GM12878 (cell line): ENCODE measurements around the gene GALR1. TPM values are rescaled to one million over a fixed set of nuclear protein-coding genes. Genes with fewer than 3 reads are reported as not detected.

Experiments
- ATAC-seq: fragments of 200-7000 bp; cut with Tn5 transposase; 3 replicates; pipeline ENCODE4 v1.9.1; 2020; ENCODE audit warnings: mild to moderate bottlenecking, moderate library complexity
- BruUV-seq: library from RNA; stranded (reverse); fragments of 400-500 nt; replicated peaks from 2 replicates; lab custom pipeline; 2021; lab: Mats Ljungman, UMichigan
- CTCF ChIA-PET: fragments of 300-600 bp; sonication (Branson Sonifier 250); formaldehyde crosslinking; extraction: SDS; loops from one replicate; lab custom pipeline; 2021; ENCODE audit warnings: inconsistent platforms; lab: Yijun Ruan, JAX
- POLR2A ChIA-PET: fragments of 350-600 bp; formaldehyde crosslinking; extraction: SDS; loops from one replicate; lab custom pipeline; 2021; ENCODE audit warnings: inconsistent platforms; lab: Charles Lee
- RAD21 ChIA-PET: fragments of 300-600 bp; sonication (Branson Sonifier 250); formaldehyde crosslinking; loops from one replicate; lab custom pipeline; 2023; ENCODE audit warnings: antibody characterized with exemption; ENCODE audit not compliant: unreplicated experiment; lab: Charles Lee
- SMC1A ChIA-PET: fragments of 300-600 bp; sonication (Branson Sonifier 250); formaldehyde crosslinking; loops from one replicate; lab custom pipeline; 2023; ENCODE audit not compliant: unreplicated experiment, uncharacterized antibody; lab: Charles Lee
- DNase-seq: peaks from one replicate; pipeline ENCODE4 v3.0.0-alpha.2; 2011; ENCODE audit warnings: low read depth, low spot score
- FAIRE-seq: peaks from 3 replicates; lab custom pipeline; 2011; peaks lifted over from hg19 to GRCh38; lab: Jason Lieb, UNC
- H2AFZ ChIP-seq: 2 replicates; pipeline ENCODE4 v1.6.0; 2011; ENCODE audit warnings: low read depth, low read length, control low read depth; ENCODE audit not compliant: control insufficient read depth
- H3K27ac ChIP-seq: 2 replicates; pipeline ENCODE4 v1.5.1; 2011; ENCODE audit warnings: control low read depth; ENCODE audit not compliant: control insufficient read depth, insufficient read depth
- H3K27me3 ChIP-seq, 2 experiments: replicated peaks in 1 of 2; 2 replicates each; pipeline versions ENCODE4 v1.6.0 to v1.6.1; 2011; ENCODE audit warnings: low read length in 1 of 2; ENCODE audit not compliant: control insufficient read depth in 2 of 2, insufficient read depth in 2 of 2
- H3K36me3 ChIP-seq, 2 experiments: 2 replicates each; pipeline ENCODE4 v1.5.1; 2011; ENCODE audit warnings: low read length in 1 of 2; ENCODE audit not compliant: control insufficient read depth in 2 of 2, insufficient read depth in 2 of 2
- H3K4me1 ChIP-seq: 2 replicates; pipeline ENCODE4 v1.6.1; 2011; ENCODE audit warnings: mild to moderate bottlenecking, low read length, moderate library complexity, mixed read lengths; ENCODE audit not compliant: control insufficient read depth, insufficient read depth
- H3K4me2 ChIP-seq: 2 replicates; pipeline ENCODE4 v1.6.0; 2011; ENCODE audit warnings: control low read depth; ENCODE audit not compliant: control insufficient read depth, insufficient read depth
- H3K4me3 ChIP-seq: fragments of 200-600 bp; sonication (generic); 2 replicates; pipeline ENCODE4 v1.5.1; 2016
- H3K79me2 ChIP-seq: 2 replicates; pipeline ENCODE4 v1.6.0; 2011; ENCODE audit warnings: low read length; ENCODE audit not compliant: control insufficient read depth, insufficient read depth
- H3K9ac ChIP-seq: 2 replicates; pipeline ENCODE4 v1.8.0; 2011; ENCODE audit warnings: low read length, control low read depth, mixed read lengths; ENCODE audit not compliant: control insufficient read depth, insufficient read depth
- H3K9me3 ChIP-seq: replicated peaks from 3 replicates; pipeline ENCODE4 v1.5.1; 2011; ENCODE audit warnings: mild to moderate bottlenecking, low read length; ENCODE audit not compliant: control insufficient read depth, insufficient read depth
- H4K20me1 ChIP-seq: 2 replicates; pipeline ENCODE4 v1.6.0; 2011; ENCODE audit not compliant: control insufficient read depth, insufficient read depth
- BHLHE40 ChIP-seq, 2 experiments: fragments of 450-650 bp in 1 of 2; IDR thresholded peaks; 2 replicates each; pipeline ENCODE4 v1.6.1; 2011 to 2017; ENCODE audit warnings: low read depth in 2 of 2, borderline replicate concordance in 1 of 2, improper control_type of control experiment in 1 of 2, low read length in 1 of 2, mild to moderate bottlenecking in 1 of 2
- CBFB ChIP-seq: IDR thresholded peaks from 2 replicates; pipeline ENCODE4 v1.6.1; 2016; ENCODE audit warnings: antibody characterized with exemption, low read depth
- CREM ChIP-seq: IDR thresholded peaks from 2 replicates; pipeline ENCODE4 v1.6.1; 2014; ENCODE audit warnings: antibody characterized with exemption, low read depth
- GATAD2B ChIP-seq: fragments of 450-650 bp; conservative IDR thresholded peaks from 2 replicates; pipeline ENCODE4 v1.6.1; 2017; ENCODE audit warnings: low read depth, mild to moderate bottlenecking, moderate library complexity
- JUNB ChIP-seq: IDR thresholded peaks from 2 replicates; pipeline ENCODE4 v1.6.1; 2016; ENCODE audit warnings: antibody characterized with exemption, mild to moderate bottlenecking
- MEF2B ChIP-seq: fragments of 450-650 bp; IDR thresholded peaks from 2 replicates; pipeline ENCODE4 v1.6.1; 2018; ENCODE audit warnings: mild to moderate bottlenecking, moderate library complexity; ENCODE audit not compliant: partially characterized antibody, poor library complexity, severe bottlenecking
- MYC ChIP-seq: IDR thresholded peaks from 2 replicates; pipeline ENCODE4 v1.6.1; 2011; ENCODE audit warnings: mild to moderate bottlenecking, low read length, moderate library complexity, inconsistent platforms; ENCODE audit not compliant: insufficient read depth, insufficient replicate concordance, insufficient read length, severe bottlenecking
- NBN ChIP-seq: fragments of 450-650 bp; IDR thresholded peaks from 2 replicates; pipeline ENCODE4 v1.6.1; 2016
- NFYA ChIP-seq: IDR thresholded peaks from 2 replicates; pipeline ENCODE4 v1.6.1; 2011; ENCODE audit warnings: low read depth, mild to moderate bottlenecking, low read length, improper control_type of control experiment, borderline replicate concordance
- NR2F1 ChIP-seq: fragments of 450-650 bp; conservative IDR thresholded peaks from 2 replicates; pipeline ENCODE4 v1.6.1; 2017; ENCODE audit warnings: mild to moderate bottlenecking
- RBBP5 ChIP-seq: fragments of 200-600 bp; sonication (generic); conservative IDR thresholded peaks from 2 replicates; pipeline ENCODE4 v1.6.1; 2016
- SIN3A ChIP-seq: IDR thresholded peaks from 2 replicates; pipeline ENCODE4 v1.6.1; 2012; ENCODE audit warnings: low read depth, low read length, improper control_type of control experiment
- SREBF1 ChIP-seq: IDR thresholded peaks from 2 replicates; pipeline ENCODE4 v1.6.1; 2012; ENCODE audit warnings: mild to moderate bottlenecking, low read length
- SUZ12 ChIP-seq: fragments of 200-600 bp; sonication (generic); IDR thresholded peaks from one replicate; pipeline ENCODE4 v1.6.1; 2018; ENCODE audit warnings: antibody characterized with exemption, mild to moderate bottlenecking; ENCODE audit not compliant: unreplicated experiment
- YBX1 ChIP-seq: fragments of 450-650 bp; IDR thresholded peaks from 2 replicates; pipeline ENCODE4 v1.6.1; 2016; ENCODE audit warnings: antibody characterized with exemption
- whole genome bisulfite sequencing: methylation state at CpG from one replicate; pipeline ENCODE4 v1.1.6; 2016; ENCODE audit warnings: low lambda C conversion rate; ENCODE audit not compliant: insufficient replicate concordance, insufficient coverage; ENCODE audit errors: missing lambda C conversion rate; 5-methylcytosine and 5-hydroxymethylcytosine counted together
- in situ Hi-C: fragments of 300-500 bp; cut with MboI; formaldehyde crosslinking; loops from 9 replicates; pipeline ENCODE4 v1.14.3; 2018; ENCODE audit warnings: mixed read lengths
- intact Hi-C: fragments of 100-400 bp; cut with micrococcal nuclease; formaldehyde crosslinking; loops from one replicate; pipeline ENCODE4 v1.14.2; 2022; ENCODE audit not compliant: unreplicated experiment
- polyA plus RNA-seq, 11 experiments: library from polyadenylated mRNA; depleted of rRNA in 4 of 11; unstranded in 6 of 11; stranded (reverse) in 5 of 11; fragments of >200 nt; fragmentation: Nextera tagmentation in 4 of 11; fragmentation: Illumina TruSeq in 1 of 11; extraction: Ambion mirVana in 4 of 11; extraction: Trizol in 1 of 11; gene quantifications; 1 replicate in 1 of 11; 2 replicates in 10 of 11; pipeline versions ENCODE4 v1.2.1 to v1.2.3, GENCODE V29; 2011 to 2016; ENCODE audit warnings: inconsistent platforms in 2 of 11, missing spikeins in 2 of 11, low read depth in 1 of 11
- total RNA-seq, 4 experiments: library from RNA; depleted of rRNA in 3 of 4; stranded (reverse); fragments of >200 nt in 3 of 4; fragmentation: Illumina TruSeq in 1 of 4; extraction: Trizol in 1 of 4; gene quantifications; 2 replicates each; pipeline versions ENCODE4 v1.2.1 to v1.2.3, GENCODE V29; 2013 to 2021
- TF ChIP-seq, protein P1 (sequence below): IDR thresholded peaks from 2 replicates; pipeline ENCODE4 v1.6.1; 2012; ENCODE audit warnings: improper control_type of control experiment, low read depth, low read length; ENCODE audit not compliant: insufficient replicate concordance
- TF ChIP-seq, protein P2 (sequence below): IDR thresholded peaks from 2 replicates; pipeline ENCODE4 v1.6.1; 2012; ENCODE audit warnings: low read depth, low read length, improper control_type of control experiment

GALR1 gene
- total and polyA plus RNA-seq, 10 of the 15 experiments (the other 5 are each of a cell fraction or from before 2014, with no cell fraction given): not detected

DNA sequence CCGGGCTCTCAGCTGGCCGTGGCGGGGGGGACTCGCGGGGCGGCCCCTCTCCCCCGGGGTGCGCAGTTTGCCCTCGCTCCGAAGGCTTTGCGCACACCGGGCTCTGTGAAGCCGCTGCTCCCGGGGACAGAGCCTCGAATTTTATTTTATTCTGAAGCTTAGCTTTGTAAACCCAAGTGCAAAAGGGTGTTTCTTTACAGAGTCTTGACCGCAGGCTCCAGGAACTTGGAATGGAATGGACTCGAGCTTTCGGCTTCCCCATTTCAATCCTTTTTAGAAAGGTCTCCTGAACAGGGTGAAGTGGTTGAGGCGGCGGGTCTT is 2.0 kb downstream of the GALR1 start (continued):
- TF ChIP-seq BHLHE40 (IDR thresholded peaks at IDR 0.05; ENCODE audit: borderline replicate concordance in 1 of 2, low read depth in 2 of 2, low read length in 1 of 2) (no peak), GATAD2B (no peak), CREM (no peak), SREBF1 (no peak), YBX1 (no peak)
- TF ChIP-seq, all 136 proteins: peak for 0

DNA sequence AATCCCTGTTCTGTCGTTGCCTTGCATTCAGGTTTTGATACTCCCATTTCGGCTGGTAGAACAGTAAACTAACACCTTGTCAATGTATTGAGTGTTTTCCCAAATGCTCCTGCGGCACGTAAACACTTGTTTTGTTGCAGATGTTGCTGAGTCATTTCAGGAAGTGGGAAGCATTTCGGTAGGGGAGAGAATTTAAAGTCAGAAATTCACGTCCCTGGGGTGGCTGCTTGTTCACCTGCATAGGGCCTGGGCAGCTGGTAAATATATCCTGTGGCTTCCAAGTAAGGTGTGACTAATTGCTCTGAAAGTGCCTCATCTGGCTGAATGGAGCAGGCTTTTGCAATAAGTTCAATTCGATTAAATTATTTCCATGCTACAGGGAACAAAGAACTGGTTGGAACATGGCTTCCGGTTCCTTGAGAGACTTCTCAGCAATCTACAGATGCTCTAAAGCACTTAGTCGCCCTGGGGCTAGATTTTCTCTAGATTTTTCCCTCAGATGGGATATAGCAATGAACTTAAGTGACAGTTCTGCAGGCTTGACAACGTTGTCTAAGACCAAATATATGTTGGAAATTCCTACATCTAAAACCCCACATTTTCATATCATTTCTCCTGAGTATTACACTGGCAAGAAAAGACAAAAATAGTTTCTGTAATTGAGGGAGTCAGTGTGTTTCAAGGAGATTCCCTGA is 5.2 kb downstream of the GALR1 start:
- ChIA-PET SMC1A (no interaction called here), POLR2A (no interaction called here), RAD21 (no interaction called here), CTCF (no interaction called here)
- Histone ChIP-seq H3K27me3 (no peaks in the 10 kb centered on the region; a peak in 1 of 4 replicates), H2AFZ (no peak overlapping the region), H3K36me3 (no peaks in the 10 kb centered on the region), H3K4me2 (no peak overlapping the region), H3K27ac (no peak overlapping the region), H3K4me1 (no peaks in the 10 kb centered on the region), H3K9me3 (no peaks in the 10 kb centered on the region; the same call in 2 of the 3 replicates), H3K4me3 (no peak overlapping the region), H3K79me2 (no peaks in the 10 kb centered on the region), H3K9ac (no peak overlapping the region), H4K20me1 (no peaks in the 10 kb centered on the region)
- in situ Hi-C loops (no loop called here), intact Hi-C loops (no loop called here)
- no peak for ATAC-seq
- no peak for FAIRE-seq
- 35% methylated on average over 10 of the region's 10 CpGs for WGBS
- no peak for DNase-seq
- no TSS peak for BruUV-seq
- TF ChIP-seq, protein P1, sequence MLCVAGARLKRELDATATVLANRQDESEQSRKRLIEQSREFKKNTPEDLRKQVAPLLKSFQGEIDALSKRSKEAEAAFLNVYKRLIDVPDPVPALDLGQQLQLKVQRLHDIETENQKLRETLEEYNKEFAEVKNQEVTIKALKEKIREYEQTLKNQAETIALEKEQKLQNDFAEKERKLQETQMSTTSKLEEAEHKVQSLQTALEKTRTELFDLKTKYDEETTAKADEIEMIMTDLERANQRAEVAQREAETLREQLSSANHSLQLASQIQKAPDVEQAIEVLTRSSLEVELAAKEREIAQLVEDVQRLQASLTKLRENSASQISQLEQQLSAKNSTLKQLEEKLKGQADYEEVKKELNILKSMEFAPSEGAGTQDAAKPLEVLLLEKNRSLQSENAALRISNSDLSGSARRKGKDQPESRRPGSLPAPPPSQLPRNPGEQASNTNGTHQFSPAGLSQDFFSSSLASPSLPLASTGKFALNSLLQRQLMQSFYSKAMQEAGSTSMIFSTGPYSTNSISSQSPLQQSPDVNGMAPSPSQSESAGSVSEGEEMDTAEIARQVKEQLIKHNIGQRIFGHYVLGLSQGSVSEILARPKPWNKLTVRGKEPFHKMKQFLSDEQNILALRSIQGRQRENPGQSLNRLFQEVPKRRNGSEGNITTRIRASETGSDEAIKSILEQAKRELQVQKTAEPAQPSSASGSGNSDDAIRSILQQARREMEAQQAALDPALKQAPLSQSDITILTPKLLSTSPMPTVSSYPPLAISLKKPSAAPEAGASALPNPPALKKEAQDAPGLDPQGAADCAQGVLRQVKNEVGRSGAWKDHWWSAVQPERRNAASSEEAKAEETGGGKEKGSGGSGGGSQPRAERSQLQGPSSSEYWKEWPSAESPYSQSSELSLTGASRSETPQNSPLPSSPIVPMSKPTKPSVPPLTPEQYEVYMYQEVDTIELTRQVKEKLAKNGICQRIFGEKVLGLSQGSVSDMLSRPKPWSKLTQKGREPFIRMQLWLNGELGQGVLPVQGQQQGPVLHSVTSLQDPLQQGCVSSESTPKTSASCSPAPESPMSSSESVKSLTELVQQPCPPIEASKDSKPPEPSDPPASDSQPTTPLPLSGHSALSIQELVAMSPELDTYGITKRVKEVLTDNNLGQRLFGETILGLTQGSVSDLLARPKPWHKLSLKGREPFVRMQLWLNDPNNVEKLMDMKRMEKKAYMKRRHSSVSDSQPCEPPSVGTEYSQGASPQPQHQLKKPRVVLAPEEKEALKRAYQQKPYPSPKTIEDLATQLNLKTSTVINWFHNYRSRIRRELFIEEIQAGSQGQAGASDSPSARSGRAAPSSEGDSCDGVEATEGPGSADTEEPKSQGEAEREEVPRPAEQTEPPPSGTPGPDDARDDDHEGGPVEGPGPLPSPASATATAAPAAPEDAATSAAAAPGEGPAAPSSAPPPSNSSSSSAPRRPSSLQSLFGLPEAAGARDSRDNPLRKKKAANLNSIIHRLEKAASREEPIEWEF: no peak
- TF ChIP-seq NFYA (no peak), CBFB (no peak), MYC (no peak), JUNB (no peak), SIN3A (no peak), NBN (no peak), MEF2B (no peak), RBBP5 (no peak), NR2F1 (no peak), SUZ12 (no peak)
- TF ChIP-seq, protein P2, sequence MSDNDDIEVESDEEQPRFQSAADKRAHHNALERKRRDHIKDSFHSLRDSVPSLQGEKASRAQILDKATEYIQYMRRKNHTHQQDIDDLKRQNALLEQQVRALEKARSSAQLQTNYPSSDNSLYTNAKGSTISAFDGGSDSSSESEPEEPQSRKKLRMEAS: no peak
